GM19023 (cell line): Measurements from ENCODE around the gene RND3.

ENCODE experiments used
- ATAC-seq: cut with Tn5 transposase; IDR thresholded peaks from one replicate; pipeline ENCODE4 v1.9.1; 2021; ENCODE audit warnings: mild to moderate bottlenecking, moderate library complexity; ENCODE audit not compliant: unreplicated experiment

The RND3 gene

DNA sequence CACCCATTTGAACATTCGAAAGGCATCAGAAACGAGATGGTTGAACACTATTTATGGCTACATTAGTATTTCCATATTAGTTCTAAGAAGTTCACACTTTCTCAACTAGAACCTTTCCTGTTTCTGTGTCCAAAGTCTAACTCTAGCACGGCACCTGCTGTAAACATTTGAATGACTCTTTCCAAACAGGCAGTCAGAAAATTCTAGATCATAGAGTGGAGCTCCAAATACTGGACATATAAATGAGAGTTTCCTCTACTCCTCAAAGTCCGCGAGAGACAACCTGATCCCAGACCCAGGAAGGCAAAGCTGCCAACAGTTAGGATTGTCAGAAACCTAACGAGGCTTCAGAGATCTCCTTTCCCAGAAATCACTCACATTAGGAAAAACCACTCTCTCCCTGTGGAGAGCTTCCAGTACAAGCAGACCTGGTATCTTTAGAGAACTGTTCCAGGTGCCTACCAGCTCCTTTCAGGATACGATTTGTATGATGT lies 10.6 kb downstream of the RND3 start:
- ATAC-seq = peak; percentile 36

DNA sequence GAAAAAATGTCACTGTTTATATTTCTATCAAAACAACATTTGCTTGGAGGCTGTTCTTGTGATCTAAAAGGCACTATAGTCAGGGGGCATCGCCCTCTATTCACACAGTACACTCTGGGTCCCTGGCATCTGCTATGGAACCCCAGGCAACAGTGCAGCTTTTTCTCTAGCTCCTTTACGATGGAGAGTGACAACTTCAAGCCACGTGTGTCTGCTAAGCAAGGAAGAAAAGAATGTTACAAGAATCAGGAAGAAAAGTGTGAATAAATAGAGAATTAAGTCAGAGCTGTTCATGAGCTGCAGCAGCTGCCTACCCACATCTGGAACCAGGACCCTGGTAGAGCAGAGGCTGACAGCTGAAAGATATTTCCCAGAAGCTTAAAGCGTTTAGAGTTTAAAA lies 11.2 kb downstream of the RND3 start:
- no peak for ATAC-seq

DNA sequence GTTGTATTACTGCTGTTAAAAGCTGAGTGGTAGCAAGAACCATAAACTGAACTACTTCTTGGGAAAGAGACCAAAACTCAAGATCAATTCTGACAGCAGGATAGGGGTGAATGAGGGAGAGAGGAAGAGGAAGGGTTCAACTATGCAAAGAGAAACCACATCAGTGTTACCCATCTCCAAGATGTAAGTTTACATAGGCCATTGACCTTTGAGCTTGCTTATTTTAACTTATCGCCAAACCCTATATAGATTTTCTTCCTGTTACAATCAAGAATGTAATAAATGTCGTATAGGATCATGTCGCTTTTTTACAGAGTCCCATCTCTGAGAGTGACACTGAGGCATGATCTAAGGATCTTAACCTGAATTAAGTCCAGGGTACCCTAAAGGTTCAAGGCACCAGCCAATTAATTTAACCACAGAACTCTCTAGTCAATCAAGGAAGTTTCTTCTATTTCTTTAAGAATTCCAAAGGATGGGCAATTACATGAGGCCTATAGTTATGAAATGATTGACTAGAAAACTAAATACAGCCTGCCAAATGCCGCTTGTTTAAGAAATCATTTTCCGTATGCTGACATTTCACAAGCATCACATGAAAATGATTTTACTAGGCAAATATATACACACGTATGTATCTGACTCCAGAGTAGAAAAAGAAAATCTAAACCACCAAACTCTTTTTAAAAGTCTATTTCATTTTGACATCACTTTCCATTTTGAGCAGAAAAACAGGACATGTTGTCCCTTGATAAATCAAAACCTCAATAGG lies 11.8 kb downstream of the RND3 start:
- no peak for ATAC-seq

DNA sequence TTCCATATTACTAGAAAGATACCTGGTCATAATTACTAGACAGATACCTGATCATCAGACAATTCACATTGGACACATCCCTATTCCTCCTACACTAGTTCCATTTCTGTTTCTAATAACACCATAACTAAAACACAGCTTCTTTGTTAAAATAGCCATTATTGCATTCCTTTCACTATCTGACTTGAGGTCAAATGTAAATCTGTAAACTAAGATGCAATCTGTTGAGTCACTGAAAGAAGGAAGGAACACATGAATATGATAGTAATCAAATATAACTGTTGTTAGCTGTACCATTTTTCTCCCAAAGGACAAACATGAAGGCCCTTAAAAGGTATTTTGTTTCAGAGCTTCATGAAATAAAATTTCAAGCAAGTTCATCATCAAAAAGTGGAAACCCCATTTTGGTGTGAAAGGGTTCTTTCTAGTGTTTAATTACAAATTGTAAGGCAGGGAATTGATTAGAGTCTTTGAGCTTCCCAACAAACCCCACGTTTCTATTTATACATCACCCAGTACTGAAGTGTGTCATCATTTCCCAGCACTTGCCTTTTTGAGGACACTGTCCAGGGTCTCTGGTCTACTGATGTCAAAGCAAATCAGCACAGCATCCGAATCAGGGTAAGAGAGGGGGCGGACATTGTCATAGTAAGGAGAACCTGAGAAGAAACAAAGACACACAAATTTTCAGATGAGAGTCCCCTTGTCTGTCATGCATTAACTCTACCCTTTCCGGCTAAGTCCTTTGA lies 13.0 kb downstream of the RND3 start:
- ATAC-seq = no peak

DNA sequence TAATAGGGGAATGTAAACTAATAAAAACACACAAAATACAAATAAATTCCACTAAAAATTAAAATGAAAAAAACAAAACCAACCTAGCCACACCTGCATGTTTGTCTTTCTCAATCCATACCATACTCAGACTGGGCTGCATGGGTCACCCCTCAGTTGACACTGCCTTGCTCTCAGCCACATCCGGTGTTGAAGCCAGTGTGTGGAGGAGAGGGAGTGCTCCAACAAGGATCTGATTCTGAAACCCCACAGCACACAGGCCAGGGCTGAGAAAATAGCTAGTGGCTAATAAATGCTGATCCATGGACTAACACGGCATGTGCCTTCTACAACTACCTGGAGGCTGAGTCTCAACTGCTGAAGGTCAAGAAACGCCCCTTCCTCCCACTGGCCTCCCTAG lies 13.7 kb downstream of the RND3 start:
- no peak for ATAC-seq

DNA sequence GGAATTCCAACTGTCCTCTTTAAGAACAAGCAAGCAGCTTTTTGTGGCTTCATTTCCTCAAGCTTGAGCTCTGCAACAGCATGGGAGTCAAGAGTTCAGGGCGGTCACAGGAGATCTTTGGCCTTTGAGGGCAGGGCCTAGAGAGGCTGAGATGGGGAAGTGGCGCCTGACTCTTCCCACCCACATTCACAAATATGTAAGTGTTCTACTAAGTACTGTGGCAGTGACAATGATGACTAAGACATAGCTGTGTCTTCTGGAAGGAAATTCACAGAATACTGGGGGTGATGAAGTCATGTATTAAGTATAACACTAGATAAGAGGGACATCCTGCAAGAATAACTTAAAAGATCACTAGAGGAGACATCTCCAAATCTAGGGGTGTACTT lies 15.0 kb downstream of the RND3 start:
- ATAC-seq = peak; percentile 80

DNA sequence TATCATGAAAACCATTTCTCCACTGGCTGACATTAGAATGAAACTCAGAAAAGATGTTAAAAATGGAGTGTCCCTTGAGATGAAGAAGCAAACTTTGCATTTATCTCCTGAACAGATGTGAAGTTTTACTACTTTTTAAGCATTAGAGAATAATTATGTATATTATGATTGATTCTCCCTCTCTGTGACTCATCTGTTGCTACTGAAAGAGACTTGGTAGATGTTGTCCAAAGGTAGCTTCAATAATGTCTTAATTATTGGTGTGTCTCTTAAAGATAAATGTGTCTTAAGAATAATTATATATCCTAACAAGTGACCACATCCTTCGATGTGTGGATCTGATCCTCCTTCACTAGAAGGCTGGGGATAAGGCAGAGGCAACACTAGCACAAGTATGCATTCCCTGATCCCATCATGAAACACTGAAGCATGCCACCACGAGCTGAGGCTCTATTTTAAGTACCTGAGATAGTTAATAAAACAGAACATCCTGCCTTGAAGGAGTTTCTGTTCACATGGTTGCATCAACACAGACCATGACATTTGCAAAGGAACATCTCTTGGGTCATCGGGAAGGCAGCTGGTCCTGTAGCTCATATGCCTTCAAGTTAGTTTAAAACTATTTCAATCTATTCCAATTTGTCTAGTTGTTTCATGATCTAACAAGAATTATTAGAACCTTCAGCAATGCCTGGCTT lies 15.5 kb downstream of the RND3 start:
- peak; percentile 5 for ATAC-seq

DNA sequence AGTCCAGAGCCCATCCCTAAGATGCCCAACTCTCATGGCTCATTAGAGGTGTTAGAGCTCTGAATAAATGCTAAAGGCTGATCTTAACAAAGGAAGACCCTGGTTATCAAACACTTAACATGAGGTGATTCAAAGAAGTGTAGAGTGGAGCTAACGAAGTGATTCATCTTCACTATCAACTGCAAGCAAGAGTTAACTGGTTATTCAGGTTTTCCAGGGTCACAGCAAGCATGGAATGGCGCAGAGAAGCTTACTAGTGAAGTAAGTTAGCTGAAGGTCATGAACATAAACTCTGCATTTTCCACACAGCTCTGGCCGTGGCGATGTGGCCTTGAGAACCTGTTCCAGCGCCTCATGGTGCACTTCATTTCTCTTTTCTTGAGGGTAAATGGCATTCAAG lies 17.0 kb downstream of the RND3 start:
- ATAC-seq = no peak

DNA sequence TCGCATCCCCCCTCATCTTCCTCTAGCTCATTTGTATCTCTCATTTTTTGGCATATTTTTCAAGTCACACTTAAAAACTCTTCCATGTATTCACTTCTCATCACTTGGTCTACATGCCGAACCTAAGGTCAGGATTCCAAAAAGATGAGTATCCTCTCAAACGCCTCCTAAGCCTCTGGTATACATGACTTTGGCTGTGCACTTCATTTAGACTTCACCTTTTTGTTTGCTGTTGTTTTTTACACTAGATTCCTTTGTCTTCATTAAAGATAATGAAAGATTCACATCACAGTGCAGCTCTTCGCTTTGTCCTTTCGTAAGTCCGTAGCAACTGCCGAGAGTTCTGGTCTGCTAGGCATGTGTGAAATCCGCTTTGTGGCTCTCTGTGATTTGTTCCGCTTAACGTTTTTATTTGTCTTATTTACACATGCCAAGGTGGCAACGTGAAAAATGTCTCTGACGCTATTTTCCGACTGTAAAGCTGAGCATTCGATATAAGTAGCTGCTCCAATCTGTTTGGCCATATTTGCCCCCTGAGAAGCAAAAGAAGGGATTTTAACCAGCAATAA lies 17.7 kb downstream of the RND3 start:
- no peak for ATAC-seq

DNA sequence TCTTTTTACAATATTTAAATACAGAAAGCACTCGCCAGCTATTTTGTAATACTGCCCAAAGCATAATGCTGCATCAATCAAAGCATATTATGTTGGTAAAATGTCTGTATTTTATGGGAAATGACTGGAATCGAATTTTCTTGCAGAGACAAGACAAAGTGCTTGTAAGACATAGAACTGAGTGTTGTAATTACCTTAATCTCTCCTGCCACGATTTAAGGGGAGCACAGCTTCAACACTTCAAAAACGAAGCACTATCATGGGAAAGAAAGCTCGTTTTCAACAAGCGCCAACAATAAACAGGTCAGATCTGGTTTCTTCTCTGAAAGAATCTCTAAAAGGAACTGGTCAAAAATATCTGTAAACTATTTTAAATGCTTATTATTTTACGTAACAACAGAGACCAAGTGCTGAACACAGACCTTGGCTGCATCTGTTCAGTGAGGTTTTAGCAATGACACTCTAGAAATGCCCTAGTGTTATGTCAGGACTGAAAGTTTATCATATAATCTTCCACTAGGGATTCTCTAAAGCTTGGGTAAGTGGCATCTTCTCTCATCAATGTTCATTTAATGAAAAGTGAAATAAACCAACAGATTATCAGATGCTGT lies 19.0 kb downstream of the RND3 start:
- ATAC-seq = no peak

DNA sequence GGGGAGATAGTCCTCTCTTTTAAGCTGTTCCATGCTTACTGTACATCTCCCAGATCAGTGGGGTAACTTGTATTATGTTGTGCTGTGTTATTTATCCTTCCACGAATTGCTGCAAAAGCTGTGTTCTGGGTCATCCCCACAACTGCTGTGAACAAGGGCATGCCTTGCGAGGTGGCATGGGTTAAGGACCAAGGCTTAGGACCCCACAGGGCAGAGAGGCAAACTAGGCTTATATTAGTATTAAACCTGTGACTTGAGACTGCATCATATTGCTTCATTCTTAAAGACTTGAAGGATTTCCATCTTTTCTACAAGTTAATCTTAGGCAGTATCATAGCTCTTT lies 19.9 kb downstream of the RND3 start:
- no peak for ATAC-seq

DNA sequence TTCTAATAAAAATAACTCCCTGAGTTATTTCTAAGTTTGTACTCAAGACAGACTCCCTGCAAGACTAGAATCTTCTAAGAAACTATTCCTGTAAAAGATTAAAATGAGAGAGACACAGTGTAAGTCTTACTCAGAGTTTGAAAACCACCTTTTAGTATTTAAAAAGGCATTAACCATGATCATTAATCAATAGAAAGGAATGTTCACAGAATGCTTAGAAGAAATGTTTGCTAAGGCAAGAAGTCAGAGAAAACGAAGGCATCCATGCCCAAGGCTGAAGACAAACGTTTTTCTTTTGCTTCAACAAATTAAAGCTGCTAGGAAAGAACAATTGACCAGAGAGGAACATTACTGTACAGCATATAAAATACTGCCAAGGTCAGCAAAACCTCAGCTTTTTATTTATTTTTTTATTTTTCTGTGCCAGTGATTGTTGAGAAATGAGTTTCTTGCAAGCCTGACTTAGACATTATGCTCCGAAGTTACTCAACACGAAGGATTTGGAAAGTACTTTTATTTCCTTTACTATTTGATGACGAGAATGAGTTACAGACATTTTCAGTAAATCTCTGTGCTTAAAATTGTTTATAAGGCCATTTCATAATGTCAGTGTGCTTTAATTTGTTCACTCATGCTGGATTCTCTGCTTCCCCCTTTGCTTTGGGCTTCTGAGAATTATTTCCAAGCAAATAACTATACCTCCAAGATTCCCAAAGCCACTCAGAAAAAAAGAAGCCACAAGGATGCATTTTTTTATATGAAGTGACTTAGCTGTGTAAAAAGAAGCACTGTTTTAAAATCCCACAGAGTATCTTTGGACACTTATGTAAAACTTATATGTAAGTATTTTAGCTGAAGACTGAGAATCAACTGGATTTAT lies 20.5 kb downstream of the RND3 start:
- no peak for ATAC-seq

DNA sequence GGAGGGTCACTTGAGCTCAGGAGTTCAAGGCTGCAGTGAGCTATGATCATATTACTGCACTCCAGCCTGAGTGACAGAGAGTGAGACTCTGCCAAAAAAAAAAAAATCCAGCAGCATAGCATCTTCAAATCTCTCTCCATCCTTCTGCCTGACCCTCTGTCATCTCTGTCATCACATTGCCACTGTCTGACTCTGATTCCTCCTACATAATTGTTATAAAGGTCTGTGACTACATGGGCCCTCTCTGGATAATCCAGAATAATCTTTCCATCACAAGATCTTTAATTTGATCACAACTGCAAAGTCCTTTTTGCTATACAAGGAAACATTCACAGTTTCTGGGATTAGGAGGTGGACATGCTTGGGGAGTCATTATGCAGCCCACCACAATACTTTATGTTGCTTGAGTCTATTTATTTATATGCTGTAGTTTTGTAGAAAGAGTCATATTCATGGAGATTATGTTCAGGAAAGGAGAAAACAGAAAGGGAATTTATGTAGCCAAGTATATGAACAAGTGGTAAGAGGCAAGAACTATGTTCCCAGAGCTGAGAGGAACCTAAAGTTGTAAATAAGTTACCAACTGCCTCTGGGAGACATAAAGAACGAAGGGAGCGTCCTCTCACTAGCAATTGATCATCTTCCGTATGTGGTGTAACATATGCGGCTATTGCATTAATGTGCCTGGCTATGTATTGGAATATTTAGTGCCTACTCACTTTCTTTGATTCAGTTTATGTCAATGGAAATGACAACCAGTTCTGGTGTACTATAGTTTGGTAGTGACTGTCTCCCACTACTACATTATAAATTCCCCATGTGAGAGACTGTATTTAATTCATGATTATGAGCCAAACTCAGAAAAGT lies 21.5 kb downstream of the RND3 start:
- ATAC-seq = no peak

DNA sequence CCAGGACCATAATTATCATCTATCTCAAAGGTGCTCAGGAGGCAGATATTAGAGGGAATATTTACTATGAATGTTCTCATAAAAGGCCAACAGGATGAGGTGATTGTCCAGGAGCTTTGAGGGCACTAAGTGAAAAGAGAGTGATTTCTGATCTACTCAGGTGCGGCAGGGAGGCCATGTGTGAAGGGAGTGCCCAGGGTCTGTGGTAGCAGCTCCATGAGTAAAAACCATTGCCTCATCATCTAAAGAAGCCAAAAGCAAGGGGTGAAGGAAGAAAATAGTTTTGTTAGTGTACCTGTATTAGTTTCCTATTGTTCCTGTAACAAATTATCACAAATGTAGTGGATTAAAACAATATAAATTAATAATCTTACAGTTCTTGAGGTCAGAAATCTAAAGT lies 22.5 kb downstream of the RND3 start:
- ATAC-seq = no peak

DNA sequence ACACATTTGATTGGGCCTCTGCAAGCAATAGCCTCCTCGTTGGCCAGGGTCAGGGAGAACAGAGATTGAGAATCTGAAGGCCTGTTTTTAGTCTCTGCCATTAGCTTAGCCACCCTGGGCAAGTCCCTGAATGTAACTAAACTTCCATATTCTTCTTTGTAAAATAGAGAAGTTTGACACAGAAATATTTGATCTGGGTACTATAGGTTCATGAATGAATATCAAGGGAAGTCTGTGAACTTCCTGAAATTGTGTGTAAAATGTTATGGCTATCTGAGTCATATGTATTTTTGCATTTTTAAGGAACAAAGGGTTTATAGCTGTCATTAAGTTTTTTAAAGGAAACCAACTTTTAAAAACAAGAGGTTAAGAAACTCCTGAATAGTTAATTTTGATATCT lies 23.2 kb downstream of the RND3 start:
- ATAC-seq = no peak

DNA sequence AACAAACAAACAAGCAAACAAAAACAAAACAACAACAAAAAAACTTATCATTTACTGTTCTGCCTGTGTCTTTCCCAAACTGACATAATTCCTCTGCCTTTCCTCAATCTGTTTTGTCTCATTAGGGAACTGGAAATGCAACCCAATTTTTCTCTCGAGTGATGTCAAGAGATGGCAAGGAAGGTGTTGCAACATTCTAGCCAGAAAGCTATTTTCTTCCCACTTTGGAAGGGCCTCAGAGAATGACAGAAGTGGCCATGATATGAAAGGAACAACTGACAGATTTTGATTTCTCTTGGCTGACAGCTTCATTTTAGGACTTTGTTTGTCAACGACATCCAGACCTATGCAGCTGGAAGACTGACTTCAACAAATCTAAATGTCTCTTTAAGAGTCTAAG lies 24.7 kb downstream of the RND3 start:
- ATAC-seq = no peak

DNA sequence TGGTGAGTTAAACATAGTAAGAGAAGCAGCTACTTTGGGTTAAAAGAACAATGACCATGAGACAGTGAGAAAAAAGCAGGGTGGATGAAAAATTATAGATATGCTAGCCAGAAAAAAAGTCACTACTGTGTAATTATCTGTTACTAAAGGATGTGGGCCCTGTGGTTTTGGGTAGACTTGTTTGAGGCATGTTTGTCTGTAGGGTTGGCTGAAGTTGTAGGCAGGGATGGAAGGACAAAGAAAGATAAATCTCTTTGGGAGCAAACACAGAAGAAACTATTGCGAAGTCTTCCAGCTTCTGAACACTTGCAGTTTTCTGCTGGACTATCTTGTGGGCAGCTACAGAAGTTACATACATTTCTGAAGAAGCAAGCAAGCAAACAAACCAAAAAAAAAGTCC lies 28.2 kb downstream of the RND3 start:
- ATAC-seq = no peak

DNA sequence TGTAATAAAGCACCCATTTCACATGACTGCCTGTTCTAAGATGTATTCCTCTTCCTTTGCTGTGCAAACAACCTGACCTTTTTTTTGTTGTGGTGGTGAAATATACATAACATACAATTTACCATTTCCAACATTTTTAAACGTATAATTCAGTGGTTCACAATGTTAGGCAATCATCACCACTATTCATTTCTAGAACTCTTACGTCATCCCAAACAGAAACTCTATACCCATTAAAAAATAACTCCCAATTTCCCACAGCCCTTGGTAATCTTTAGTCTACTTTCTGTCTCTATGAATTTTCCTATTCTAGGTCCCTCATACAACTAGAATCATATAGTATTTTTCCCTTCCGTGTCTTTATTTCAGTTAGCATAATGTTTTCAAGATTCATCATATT lies 36.7 kb downstream of the RND3 start:
- no peak for ATAC-seq

DNA sequence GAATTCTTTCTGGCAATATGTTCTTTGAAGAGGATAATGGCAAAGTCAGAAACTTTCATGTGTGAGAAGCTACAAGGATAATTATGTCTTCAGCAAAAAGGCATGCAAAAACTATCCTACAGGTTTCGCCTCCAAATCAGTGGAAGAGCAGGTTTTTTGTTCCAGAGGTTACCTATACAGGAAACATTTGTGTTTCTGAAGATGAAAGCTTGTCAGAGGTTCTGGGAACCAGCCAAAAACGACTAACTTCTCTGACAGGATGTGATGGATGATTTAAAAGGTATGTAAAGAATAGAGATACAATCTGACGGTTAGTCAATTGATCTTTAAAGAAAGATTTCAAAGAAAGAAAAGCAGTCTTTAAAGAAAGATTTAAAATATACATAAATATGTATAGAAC lies 37.6 kb downstream of the RND3 start:
- ATAC-seq = no peak
